Activated naive CD4-positive, alpha-beta T cell treated with anti-CD3 and anti-CD28 coated beads, Interleukin-2, amount 50 U/mL, for 16 hours (primary cell): Measurements from ENCODE around the gene RBP5.

ENCODE experiments used
- DNase-seq: peaks from one replicate; pipeline ENCODE4 v3.0.0-alpha.2; 2020

The RBP5 gene

GRCh38 chr12:7128681-7129286 is at the start of gene RBP5:
Gene RBP5 (minus strand): TSS chr12:7128889. CDS start chr12:7128775, 114 bp downstream.
- DNase-seq, result no peak

- DNase-seq, result no peak
Measured at GRCh38 chr12:7178481-7178880, 49.8 kb upstream of the RBP5 start.

GRCh38 chr12:7176595-7176994 is 47.9 kb upstream of the RBP5 start:
- DNase-seq, result no peak

GRCh38 chr12:7175493-7175892 is 46.8 kb upstream of the RBP5 start:
- no peak for DNase-seq

- DNase-seq, result no peak
Measured at GRCh38 chr12:7171854-7172253, 43.2 kb upstream of the RBP5 start.

- no peak for DNase-seq
Measured at GRCh38 chr12:7169951-7170350, 41.3 kb upstream of the RBP5 start.

GRCh38 chr12:7162691-7163114 is 34.0 kb upstream of the RBP5 start:
- DNase-seq, result no peak

GRCh38 chr12:7161811-7162210 is 33.1 kb upstream of the RBP5 start:
- DNase-seq, result no peak

- DNase-seq, result no peak
Measured at GRCh38 chr12:7161327-7161726, 32.6 kb upstream of the RBP5 start.

- DNase-seq, result no peak
Measured at GRCh38 chr12:7160183-7160582, 31.5 kb upstream of the RBP5 start.

GRCh38 chr12:7158781-7159609 is 30.3 kb upstream of the RBP5 start:
- no peak for DNase-seq

- no peak for DNase-seq
Measured at GRCh38 chr12:7157391-7157790, 28.7 kb upstream of the RBP5 start.

GRCh38 chr12:7156259-7157197 is 27.8 kb upstream of the RBP5 start:
- no peak for DNase-seq

GRCh38 chr12:7155471-7156034 is 26.9 kb upstream of the RBP5 start:
- DNase-seq, result no peak

GRCh38 chr12:7154901-7155470 is 26.3 kb upstream of the RBP5 start:
- no peak for DNase-seq

- no peak for DNase-seq
Measured at GRCh38 chr12:7154042-7154441, 25.4 kb upstream of the RBP5 start.

- no peak for DNase-seq
Measured at GRCh38 chr12:7152818-7153217, 24.1 kb upstream of the RBP5 start.

GRCh38 chr12:7151532-7151931 is 22.8 kb upstream of the RBP5 start:
- no peak for DNase-seq

GRCh38 chr12:7150841-7151240 is 22.2 kb upstream of the RBP5 start:
- no peak for DNase-seq

GRCh38 chr12:7150356-7150755 is 21.7 kb upstream of the RBP5 start:
- no peak for DNase-seq

GRCh38 chr12:7146906-7147305 is 18.2 kb upstream of the RBP5 start:
- DNase-seq, result no peak

- no peak for DNase-seq
Measured at GRCh38 chr12:7146228-7146627, 17.5 kb upstream of the RBP5 start.

- no peak for DNase-seq
Measured at GRCh38 chr12:7145671-7146070, 17.0 kb upstream of the RBP5 start.
